Liver (tissue), 3 donors: ENCODE results near the gene CHD9NB.

Source experiments
- CTCF ChIP-seq: fragments of 150-350 bp; IDR thresholded peaks from 2 replicates; pipeline ENCODE4 v1.5.1; 2017; ENCODE audit warnings: improper control_type of control experiment, low read depth, low read length; ENCODE audit not compliant: missing input control
- EGR1 ChIP-seq, 2 donors: IDR thresholded peaks; 2 replicates each; pipeline ENCODE4 v1.6.1; 2016 to 2018; ENCODE audit warnings: antibody characterized with exemption in 2 of 2, low read depth in 2 of 2
- FOXA1 ChIP-seq: IDR thresholded peaks from 2 replicates; pipeline ENCODE4 v1.6.1; 2016; ENCODE audit warnings: antibody characterized with exemption
- HNF4A ChIP-seq, 2 donors: conservative IDR thresholded peaks; 2 replicates each; pipeline ENCODE4 v1.6.1; 2016; ENCODE audit warnings: antibody characterized with exemption in 2 of 2, mild to moderate bottlenecking in 2 of 2
- JUND ChIP-seq, 2 donors: IDR thresholded peaks; 2 replicates each; pipeline ENCODE4 v1.6.1; 2016; ENCODE audit warnings: antibody characterized with exemption in 2 of 2
- NR2F2 ChIP-seq: IDR thresholded peaks from 2 replicates; pipeline ENCODE4 v1.6.1; 2016; ENCODE audit warnings: antibody characterized with exemption
- RAD21 ChIP-seq, 2 donors: IDR thresholded peaks; 2 replicates each; pipeline ENCODE4 v1.6.1; 2016; ENCODE audit warnings: antibody characterized with exemption in 2 of 2, mild to moderate bottlenecking in 2 of 2
- RXRA ChIP-seq, 2 donors: IDR thresholded peaks; 2 replicates each; pipeline ENCODE4 v1.6.1; 2017 to 2018; ENCODE audit warnings: antibody characterized with exemption in 2 of 2, mild to moderate bottlenecking in 1 of 2
- SP1 ChIP-seq: IDR thresholded peaks from 2 replicates; pipeline ENCODE4 v1.6.1; 2018; ENCODE audit warnings: antibody characterized with exemption, mild to moderate bottlenecking
- TAF1 ChIP-seq: conservative IDR thresholded peaks from 2 replicates; pipeline ENCODE4 v1.6.1; 2016; ENCODE audit warnings: antibody characterized with exemption, mild to moderate bottlenecking
- YY1 ChIP-seq: IDR thresholded peaks from 2 replicates; pipeline ENCODE4 v1.6.1; 2016; ENCODE audit warnings: antibody characterized with exemption, mild to moderate bottlenecking
- TF ChIP-seq, protein P1 (sequence below): IDR thresholded peaks from 2 replicates; pipeline ENCODE4 v1.6.1; 2016; ENCODE audit warnings: antibody characterized with exemption, mild to moderate bottlenecking
- TF ChIP-seq, protein P2 (sequence below): IDR thresholded peaks from 2 replicates; pipeline ENCODE4 v1.6.1; 2016; ENCODE audit warnings: antibody characterized with exemption
- TF ChIP-seq, protein P3 (sequence below): IDR thresholded peaks from 2 replicates; pipeline ENCODE4 v1.6.1; 2016; ENCODE audit warnings: antibody characterized with exemption
- donor health status: healthy.
- donor health status: healthy.

DNA sequence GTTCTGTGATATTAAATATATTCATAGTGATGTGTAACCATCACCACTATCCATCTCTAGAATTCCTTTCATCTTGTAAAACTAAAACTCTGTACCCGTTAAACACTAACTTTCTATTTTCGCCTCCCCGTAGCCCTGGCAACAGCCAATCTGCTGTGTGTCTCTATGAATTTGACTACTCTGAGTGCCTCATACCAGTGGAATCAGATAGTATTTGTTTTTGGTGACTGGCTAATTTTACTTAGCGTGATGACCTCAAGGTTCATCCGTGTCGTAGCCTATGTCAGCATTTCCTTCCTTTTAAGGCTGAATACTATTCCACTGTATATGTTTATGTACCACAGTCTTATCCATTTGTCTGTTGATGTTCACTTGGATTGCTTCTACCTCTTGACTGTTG, 20.3 kb upstream of the CHD9NB start:
- no peak for TF ChIP-seq CTCF
- TF ChIP-seq, protein P1, sequence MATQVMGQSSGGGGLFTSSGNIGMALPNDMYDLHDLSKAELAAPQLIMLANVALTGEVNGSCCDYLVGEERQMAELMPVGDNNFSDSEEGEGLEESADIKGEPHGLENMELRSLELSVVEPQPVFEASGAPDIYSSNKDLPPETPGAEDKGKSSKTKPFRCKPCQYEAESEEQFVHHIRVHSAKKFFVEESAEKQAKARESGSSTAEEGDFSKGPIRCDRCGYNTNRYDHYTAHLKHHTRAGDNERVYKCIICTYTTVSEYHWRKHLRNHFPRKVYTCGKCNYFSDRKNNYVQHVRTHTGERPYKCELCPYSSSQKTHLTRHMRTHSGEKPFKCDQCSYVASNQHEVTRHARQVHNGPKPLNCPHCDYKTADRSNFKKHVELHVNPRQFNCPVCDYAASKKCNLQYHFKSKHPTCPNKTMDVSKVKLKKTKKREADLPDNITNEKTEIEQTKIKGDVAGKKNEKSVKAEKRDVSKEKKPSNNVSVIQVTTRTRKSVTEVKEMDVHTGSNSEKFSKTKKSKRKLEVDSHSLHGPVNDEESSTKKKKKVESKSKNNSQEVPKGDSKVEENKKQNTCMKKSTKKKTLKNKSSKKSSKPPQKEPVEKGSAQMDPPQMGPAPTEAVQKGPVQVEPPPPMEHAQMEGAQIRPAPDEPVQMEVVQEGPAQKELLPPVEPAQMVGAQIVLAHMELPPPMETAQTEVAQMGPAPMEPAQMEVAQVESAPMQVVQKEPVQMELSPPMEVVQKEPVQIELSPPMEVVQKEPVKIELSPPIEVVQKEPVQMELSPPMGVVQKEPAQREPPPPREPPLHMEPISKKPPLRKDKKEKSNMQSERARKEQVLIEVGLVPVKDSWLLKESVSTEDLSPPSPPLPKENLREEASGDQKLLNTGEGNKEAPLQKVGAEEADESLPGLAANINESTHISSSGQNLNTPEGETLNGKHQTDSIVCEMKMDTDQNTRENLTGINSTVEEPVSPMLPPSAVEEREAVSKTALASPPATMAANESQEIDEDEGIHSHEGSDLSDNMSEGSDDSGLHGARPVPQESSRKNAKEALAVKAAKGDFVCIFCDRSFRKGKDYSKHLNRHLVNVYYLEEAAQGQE = no peak
- no peak for TF ChIP-seq RAD21 (IDR thresholded peaks at IDR 0.05)
- TF ChIP-seq FOXA1 = no peak
- TF ChIP-seq SP1 = no peak
- TF ChIP-seq, protein P2, sequence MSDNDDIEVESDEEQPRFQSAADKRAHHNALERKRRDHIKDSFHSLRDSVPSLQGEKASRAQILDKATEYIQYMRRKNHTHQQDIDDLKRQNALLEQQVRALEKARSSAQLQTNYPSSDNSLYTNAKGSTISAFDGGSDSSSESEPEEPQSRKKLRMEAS = no peak
- no peak for TF ChIP-seq RXRA (IDR thresholded peaks at IDR 0.05)
- TF ChIP-seq, protein P3, sequence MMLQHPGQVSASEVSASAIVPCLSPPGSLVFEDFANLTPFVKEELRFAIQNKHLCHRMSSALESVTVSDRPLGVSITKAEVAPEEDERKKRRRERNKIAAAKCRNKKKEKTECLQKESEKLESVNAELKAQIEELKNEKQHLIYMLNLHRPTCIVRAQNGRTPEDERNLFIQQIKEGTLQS = no peak
- TF ChIP-seq EGR1 (IDR thresholded peaks at IDR 0.05; ENCODE audit: low read depth in 2 of 2) = no peak
- no peak for TF ChIP-seq TAF1
- TF ChIP-seq YY1 = no peak
- no peak for TF ChIP-seq JUND (IDR thresholded peaks at IDR 0.05)
- no peak for TF ChIP-seq HNF4A (conservative IDR thresholded peaks at IDR 0.05)
- no peak for TF ChIP-seq NR2F2
